GM19468 (cell line): ENCODE results near the gene ATG4A.

Experiments
- ATAC-seq: cut with Tn5 transposase; IDR thresholded peaks from one replicate; pipeline ENCODE4 v1.9.1; 2021; ENCODE audit warnings: mild to moderate bottlenecking, moderate library complexity, moderate number of reproducible peaks; ENCODE audit not compliant: unreplicated experiment; ENCODE audit errors: extremely low read depth

Gene ATG4A, protein sequence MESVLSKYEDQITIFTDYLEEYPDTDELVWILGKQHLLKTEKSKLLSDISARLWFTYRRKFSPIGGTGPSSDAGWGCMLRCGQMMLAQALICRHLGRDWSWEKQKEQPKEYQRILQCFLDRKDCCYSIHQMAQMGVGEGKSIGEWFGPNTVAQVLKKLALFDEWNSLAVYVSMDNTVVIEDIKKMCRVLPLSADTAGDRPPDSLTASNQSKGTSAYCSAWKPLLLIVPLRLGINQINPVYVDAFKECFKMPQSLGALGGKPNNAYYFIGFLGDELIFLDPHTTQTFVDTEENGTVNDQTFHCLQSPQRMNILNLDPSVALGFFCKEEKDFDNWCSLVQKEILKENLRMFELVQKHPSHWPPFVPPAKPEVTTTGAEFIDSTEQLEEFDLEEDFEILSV

DNA sequence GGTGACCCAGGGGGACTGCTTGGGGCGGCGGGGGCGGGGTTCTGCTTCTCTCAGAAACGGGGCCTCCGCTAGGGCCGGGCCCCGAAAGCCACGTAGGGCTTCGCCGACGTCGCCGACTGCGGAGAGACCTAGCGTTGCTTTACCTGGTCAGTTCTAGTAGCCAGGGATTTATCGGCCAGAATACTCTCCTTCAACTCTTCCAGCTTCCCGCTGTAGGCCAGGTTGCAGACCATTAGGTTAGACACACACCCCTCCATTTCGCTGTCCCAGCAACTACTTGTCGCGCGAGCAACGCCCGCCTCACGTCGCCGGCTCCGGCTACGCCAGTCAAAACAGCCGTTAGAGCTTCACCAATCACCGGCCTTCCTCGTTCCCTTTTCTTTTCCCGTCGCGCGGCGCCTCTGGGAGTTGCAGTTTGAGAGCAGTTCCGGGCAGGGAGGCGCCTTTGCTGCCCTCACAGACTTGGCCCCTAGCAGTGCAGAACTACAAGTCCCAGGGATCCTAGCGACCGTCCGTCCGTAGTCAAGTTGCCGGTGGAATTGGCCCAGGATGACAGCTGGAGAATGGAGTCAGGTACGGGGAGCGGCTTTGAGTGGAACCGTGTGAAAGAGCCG is at the start of gene ATG4A, which contains the start of gene PSMD10:
ATG4A (plus strand) TSS at position 515 of the 614 bp plus-strand sequence; CDS start at position 564, 49 bp downstream.
PSMD10 (minus strand) TSS at position 279 of the 614 bp plus-strand sequence; CDS start at position 257, 22 bp downstream.
- peak; percentile 98 for ATAC-seq

GRCh38 chrX:108044554-108045256 is 46.9 kb upstream of the ATG4A start, which contains the start of gene VSIG1:
VSIG1 (plus strand) TSS chrX:108045065; CDS start chrX:108045131, 66 bp downstream.
- no peak for ATAC-seq

DNA sequence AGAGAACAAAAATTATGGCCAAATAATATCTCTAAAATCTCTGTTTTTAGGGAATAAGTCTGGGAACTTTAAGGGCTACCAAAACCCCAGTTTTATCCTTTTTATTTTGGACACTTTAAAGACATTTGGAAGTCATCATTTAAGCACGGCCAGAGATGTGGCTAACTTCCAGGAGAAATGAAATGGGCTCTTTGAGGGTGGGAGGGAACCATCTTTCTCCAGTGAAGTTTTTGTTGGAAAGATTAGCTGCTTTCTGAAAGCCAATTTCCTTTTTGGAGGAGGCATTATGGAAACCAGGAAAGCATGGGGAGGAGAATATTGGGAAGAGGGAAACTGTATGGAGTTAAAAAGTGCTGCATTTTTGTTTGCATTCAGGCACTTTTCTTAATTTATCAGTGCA is 41.9 kb upstream of the ATG4A start:
- ATAC-seq: no peak

DNA sequence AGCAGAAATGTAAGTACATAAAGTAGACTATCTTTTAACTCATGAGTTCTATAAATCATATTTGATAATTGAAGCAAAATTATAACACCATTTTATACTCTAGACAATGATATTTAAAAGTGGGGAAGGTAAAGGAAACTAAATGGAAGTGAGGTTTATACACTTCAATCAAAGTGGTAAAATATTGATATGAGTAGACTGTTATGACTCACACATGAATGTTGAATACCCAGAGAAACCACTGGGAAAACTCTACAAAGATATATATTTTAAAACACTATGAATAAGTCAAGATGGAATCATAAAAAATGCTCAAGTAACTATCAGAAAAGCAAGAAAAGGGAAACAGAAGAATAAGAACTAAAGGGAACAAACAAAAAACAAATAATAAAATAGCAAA is 38.4 kb upstream of the ATG4A start:
- ATAC-seq: no peak

DNA sequence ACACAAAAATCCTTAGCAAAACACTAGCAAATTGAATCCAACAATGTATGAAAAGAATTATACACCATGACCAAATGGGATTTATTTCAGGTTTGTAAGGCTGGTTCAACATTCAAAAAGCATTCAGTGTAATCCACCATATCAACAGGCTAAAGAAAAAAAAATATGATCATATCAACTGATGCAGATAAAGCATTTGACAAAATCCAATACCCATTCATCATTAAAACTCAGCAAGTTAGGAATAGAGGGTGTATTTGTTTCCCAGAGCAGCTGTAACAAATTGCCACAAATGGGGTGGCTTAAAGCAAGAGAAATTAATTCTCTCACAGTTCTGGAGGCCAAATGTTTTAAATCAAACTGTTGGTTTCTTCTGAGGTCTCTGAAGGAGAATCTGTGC is 36.0 kb upstream of the ATG4A start:
- ATAC-seq: no peak

DNA sequence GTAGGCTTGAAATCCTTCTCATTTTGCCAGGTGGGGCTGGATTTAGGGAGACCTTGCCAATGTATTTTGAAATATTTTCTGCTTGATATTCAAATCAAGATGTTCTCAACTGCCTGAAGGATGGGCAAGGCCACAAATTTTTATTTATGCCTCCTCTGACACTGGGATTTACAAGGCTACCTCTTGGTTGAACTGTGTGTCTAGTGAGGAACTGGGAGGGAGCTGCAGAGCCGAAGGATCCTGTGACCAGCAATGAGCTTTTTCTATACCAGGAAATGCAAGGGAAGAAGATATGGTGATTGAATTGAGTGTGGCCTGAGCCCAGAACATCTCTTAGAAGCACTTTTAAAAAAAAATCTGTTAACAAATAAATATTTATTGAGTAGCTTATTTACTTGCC is 31.8 kb upstream of the ATG4A start:
- no peak for ATAC-seq

GRCh38 chrX:108064001-108064400 is 27.6 kb upstream of the ATG4A start:
- no peak for ATAC-seq

DNA sequence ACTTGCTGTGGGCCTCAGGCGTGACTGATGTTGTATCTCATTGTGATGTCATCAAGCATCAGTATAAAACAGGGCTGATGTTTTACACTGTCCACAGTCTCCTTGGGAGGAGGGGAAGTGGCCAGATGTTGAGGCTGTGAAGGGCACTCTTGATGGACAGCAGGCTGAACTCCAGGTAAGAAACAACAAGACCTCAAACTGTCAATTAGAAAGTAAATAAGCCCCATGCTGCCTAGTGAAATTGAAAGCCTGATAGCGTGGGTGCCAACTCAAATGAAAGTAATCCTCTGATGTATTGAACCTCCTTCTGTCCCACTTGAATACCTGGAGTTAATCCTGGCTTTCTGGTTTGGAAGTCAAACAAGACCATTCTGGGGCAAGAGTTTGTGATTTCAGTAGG is 27.0 kb upstream of the ATG4A start:
- no peak for ATAC-seq

DNA sequence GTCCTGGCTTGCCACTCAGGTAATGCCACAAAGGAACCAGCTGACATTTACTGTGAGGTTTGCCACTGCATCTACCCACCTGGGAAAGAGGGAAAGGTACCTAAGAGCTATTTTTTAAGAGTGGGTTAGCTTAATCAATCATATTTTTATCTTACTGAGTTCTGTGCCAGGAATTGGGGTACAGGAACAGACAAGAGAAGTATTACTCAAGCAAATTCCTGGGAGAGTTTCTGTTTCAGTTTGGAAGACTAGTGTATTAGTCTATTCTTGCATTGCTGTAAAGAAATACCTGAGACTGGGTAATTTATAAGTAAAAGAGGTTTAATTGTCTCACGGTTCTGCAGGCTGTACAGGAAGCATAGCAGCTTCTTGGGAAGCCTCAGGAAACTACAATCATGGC is 23.5 kb upstream of the ATG4A start:
- ATAC-seq: no peak

DNA sequence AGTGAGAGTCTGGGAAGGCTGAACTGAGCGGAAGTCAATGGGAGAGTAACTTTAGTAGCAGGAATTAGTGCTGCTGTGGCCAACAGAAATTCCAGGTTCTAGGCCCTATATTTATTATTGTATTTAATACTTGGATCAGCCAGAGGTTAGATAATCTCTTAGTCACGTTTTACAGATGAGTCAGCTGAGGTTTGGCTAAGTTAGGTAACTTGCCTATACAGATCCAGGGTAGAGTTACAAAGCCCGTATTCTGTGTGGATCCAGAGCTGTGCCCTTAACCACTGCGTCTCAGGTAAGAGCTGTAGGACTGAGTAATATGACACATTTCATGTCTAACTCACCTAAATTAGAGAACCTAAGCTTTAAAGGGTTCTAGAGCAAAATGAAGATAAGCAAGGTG is 20.7 kb upstream of the ATG4A start:
- no peak for ATAC-seq

GRCh38 chrX:108071578-108071977 is 20.0 kb upstream of the ATG4A start:
- no peak for ATAC-seq

DNA sequence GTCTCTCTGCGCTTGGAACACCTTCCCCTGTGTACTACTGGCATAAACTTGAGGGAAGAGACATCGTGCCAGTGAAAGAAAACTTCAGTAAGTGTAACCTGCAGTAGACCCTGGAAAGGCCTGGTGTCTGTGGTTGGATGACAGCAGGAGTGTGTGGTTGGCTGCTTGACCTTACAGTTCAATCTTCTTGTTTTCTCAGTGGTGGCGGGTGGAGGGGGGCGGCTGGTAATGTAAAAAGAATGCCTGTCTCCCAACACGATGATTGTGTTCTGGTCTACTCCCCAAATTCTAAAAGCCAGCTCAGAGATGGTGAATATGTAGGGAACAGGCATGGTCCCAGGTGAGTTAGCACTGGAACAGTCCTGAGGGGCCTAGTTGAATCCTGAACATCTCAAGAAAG is 18.8 kb upstream of the ATG4A start:
- ATAC-seq: no peak

- ATAC-seq: no peak
Measured at GRCh38 chrX:108081110-108081509, 10.5 kb upstream of the ATG4A start.

- ATAC-seq: no peak
Measured at GRCh38 chrX:108087792-108088191, 3.8 kb upstream of the ATG4A start.

- no peak for ATAC-seq
Measured at GRCh38 chrX:108088511-108088910, 3.1 kb upstream of the ATG4A start.

GRCh38 chrX:108090491-108091263 is 901 bp upstream of the ATG4A start:
- ATAC-seq: no peak

DNA sequence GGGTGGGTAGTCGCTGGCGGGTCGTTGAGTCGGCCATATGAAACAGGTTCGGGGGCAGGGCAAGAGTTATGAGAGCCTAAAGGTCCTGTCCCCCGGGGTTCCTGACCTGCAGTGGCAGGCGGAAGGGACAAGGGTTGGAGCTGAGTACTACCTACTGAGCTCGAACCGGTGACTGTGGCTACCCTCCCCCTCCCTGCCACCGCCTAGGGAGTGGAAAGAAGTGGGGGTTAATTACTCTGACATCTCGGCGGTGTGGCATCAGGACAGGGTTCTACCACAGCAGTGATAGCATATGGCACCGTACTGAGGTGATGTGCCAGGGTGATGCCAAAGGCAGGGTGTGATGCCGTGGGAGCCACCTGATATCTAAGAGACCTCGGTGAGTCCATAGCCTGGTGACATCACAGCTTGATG is 307 bp downstream of the ATG4A start:
- ATAC-seq: peak; percentile 3

- no peak for ATAC-seq
Measured at GRCh38 chrX:108097380-108097779, 5.8 kb downstream of the ATG4A start.

GRCh38 chrX:108105473-108105872 is 13.9 kb downstream of the ATG4A start:
- no peak for ATAC-seq

DNA sequence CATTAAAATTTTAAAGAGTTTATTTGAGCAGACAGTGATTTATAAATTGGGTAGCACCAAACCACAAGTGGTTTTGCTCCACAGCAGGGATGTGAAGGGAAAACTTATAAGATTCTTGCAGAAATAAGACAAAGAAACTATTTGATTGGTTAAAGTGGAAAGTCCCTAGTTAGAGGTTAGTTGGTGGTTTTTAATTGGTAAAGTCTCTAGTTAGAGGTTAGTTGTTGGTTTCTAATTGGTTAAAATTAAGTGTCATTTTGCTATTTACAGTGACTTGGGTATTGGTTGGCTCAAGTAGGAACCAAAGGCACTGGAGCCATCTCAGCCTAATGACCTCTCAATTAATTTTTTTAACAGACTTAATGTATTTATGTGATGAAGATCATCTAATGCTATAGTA is 23.0 kb downstream of the ATG4A start:
- ATAC-seq: no peak
